HuH-7 (cell line): Measurements from ENCODE around the gene CRADD.

Source experiments
- DNase-seq: peaks from one replicate; pipeline ENCODE4 v3.0.0; 2011; ENCODE audit warnings: low spot score

The CRADD gene

GRCh38 chr12:93939641-93940325, 262.6 kb downstream of the CRADD start:
- DNase-seq: no peak

GRCh38 chr12:93943780-93944179, 266.6 kb downstream of the CRADD start:
- no peak for DNase-seq

- DNase-seq: no peak
Measured at GRCh38 chr12:93944201-93944600, 267.0 kb downstream of the CRADD start.
